ENCODE results near the gene DZIP3.

GRCh38 chr3:108554229-108554628, 35.3 kb upstream of the DZIP3 start:
- TF ChIP-seq HDGF (IDR thresholded peaks at IDR 0.05; ENCODE audit: borderline replicate concordance) (no peak), FOXK2 (IDR thresholded peaks at IDR 0.05) (no peak)

Data from HEK293T (cell line).